Fibroblast of skin of right biceps (primary cell): ENCODE measurements around the gene CGA.
"Not testable (repeated sequence)": the region's sequence is repeated elsewhere in the genome, so short reads cannot be mapped to it uniquely, and the experiment has no call there.

ENCODE experiments used
- DNase-seq: peaks from one replicate; pipeline ENCODE4 v3.0.0-alpha.2; 2013

Gene CGA

DNA sequence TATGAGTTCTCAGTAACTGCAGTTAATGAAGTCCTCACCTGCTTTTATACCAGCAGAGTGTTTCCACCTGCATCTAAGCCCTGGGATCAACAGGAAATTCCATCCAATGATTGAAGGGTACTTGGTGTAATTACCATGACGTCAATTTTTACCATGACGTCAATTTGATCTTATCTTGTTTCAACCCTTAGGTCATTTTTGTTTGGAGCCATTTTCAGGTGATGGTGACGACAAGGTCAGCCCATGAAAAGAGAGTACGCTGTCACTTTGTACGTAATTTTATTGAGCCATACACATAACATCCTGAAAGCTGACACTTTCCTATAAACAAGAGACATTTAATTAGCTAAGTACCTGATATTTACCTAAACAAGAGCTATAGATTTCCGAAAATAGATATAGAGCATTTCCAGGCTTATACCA is at the start of gene CGA:
CGA (minus strand) TSS at position 20 of the 423 bp plus-strand sequence. CDS start 6,906 bp downstream, outside the sequence.
- DNase-seq: no peak

DNA sequence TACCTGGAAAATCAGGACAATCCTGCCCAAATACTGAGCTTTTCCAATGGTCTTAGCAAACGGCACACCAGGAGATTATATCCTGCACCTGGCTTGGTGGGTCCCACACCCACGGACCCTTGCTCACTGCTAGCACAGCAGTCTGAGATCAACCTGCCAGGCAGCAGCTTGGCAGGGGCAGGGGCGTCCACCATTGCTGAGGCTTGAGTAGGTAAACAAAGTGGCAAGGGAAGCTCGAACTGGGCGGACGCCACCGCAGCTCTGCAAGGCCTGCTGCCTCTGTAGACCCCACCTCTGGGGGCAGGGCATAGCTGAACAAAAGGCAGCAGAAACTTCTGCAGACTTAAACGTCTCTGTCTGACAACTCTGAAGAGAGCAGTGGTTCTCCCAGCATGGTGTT is 45.0 kb upstream of the CGA start:
- DNase-seq: not testable (repeated sequence)

DNA sequence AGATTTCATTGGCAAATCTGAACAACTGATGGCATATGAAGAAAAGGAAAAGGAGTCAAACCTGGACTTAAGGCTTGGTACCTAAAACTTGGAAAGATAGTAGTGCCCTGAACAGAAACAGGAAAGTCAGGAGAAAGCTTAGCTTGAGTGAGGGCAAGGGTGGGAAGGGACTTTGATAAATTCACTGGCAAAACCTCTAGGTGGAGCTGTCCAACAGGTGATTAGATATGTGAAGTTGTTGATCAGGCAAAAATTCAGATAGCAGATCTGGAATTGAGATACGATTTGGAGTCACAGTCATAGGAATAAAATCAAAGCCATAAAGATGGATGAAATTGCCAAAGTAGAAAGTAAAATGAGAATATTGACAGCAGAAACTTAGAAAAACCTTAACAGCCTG is 44.3 kb upstream of the CGA start:
- DNase-seq: peak; percentile 41

DNA sequence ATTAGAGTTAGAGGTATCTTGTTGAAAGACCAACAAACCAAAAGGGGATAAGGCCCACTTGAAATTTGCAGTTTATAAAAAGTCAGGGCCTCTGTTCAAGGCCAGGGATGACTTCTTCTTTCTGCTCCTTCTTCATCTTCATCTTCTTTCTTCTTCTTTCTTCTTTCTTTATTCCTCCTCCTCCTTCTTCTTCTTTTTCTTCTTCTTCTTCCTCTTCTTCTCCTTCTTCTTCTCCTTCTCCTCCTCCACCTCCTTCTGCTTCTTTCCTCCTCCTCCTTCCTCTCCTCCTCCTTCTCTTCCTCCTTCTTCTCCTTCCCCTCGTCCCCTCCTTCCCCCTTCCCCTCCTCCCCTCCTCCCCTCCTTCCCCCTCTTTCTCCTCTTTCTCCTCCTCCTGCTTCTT is 42.1 kb upstream of the CGA start:
- DNase-seq: no peak

DNA sequence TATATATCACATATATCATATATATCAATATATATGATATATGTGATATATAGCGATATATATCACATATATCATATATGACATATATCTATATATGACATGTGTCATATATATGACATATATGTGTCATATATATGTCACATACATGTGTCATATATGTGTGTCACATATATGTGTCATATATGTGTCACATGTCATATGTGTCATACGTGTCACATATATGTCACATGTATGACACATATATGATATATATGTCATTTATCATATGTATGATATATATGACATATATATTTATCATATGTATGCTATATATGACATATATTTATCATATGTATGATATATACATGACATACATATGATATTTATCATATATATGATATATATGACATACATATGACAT is 32.8 kb upstream of the CGA start:
- DNase-seq: no peak

DNA sequence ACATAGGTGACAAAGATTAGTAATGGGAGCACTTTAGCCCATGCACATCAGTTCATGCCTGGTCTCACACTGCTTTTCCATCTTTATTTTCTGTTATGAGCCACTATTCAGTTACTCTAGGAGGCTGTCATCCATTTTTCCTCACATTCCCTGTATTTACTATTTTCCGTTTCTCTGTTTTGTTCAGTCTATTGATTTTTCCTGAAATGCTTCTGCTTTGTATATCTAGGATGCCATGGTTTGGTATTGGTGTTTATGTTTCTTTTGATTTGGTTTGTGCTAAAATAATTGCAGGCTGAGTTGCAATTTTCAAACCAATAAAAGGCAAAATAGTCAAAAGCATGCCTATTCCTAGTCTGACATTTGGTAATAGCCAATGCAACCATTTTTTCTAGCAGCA is 31.6 kb upstream of the CGA start:
- no peak for DNase-seq

DNA sequence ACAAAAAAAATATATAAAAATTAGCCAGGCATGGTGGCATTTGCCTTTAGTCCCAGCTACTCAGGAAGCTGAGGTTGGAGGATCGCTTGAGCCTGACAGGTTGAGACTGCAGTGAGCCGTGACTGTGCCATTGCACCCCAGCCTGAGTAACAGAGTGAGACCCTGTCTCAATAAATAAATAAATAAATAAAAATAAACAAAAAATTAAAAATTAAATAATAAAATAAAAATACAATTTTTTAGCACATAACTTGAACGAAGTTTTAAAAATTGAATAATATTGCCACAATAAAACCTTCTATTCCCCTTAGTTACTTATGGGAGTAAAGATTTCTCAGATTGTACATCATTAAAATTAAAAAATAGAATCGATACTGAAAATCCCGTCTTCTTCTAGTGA is 29.2 kb upstream of the CGA start:
- DNase-seq: no peak

DNA sequence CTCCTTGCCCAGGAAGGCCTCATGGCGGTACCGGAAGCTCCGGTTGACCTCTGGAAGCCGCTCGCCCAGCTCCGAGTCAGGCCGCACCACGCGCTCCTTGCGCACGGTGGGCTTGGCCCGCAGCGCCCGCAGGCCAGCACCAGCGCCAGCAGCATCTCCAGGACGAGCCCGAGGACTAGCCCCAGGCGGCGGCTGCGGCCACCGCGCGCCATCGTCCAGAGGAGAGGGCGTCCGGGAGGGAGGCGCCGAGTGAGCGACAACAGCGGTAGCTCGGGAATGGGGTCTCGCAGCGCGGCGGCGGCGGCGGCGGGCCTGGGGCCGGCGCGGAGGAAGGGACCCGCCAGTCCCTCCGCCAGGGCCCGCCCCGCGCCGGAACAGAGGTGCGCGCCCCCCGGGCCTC is 27.6 kb upstream of the CGA start:
- no peak for DNase-seq

DNA sequence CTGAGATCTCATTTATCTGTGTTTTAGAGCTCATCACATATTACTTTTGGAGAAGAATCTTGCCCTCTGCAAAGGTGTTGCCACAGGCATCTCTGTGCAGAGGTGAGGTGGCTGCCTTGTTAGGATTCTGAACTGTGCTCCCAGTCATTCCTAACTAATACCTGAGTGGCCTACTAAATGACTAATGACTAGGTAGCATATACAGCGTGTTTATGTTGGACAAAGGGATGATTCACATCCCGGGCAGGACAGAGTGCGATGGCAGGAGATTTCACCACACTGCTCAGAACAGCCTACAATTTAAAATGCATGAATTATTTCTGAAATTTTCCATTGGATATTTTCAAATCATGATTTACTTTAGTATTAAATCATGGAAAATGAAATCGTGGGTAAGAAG is 23.1 kb upstream of the CGA start:
- DNase-seq: no peak

DNA sequence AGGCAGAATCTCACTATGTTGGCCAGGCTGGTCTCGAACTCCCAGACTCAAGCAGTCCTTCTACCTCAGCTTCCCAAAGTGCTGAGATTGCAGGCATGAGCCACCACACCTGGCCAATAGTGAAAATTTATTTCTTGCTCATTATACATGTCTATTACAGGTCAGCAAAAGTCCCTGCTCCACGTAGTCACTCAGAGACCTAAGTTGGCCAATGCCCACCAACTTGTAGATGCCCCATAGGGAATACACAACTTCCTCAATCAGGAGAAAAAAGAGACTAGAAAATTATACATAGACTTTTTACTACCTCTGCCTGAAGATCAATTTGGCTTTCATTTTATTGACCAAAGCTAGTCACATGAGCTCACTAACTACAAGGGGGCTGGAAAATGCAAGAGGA is 22.0 kb upstream of the CGA start:
- DNase-seq: no peak

DNA sequence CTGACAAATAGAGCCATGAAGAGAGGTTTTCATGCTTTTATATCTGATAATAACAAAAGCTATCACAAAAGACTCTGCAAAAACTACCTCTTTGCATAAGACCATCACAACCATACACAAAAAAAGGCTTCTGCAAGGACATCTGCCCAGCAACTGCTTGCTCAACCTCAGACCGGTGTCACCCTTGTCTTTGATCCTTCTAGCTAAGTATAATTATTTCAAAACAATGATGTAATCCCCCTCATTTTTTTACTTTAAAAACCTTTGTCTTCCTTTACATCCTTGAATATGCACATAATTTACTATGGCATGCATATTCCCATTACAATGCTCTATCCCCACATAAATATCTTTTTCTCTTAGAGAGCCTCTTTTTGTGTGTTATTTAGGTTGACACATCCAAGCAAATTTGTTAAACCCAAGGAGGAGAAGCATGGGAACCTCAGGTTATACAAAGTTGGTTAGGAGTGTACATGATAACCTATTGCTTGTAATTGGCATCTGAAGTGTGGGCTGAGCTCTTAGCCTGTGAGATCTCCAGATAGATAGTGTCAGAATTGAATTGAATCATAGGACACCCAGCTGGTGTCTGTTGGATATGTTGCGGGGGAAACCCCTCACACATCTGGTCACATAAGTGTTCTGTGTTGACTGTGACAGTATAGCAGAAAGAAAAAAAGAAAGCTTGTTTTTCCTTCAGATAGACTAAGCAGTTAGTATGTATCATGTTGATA is 20.7 kb upstream of the CGA start:
- no peak for DNase-seq

DNA sequence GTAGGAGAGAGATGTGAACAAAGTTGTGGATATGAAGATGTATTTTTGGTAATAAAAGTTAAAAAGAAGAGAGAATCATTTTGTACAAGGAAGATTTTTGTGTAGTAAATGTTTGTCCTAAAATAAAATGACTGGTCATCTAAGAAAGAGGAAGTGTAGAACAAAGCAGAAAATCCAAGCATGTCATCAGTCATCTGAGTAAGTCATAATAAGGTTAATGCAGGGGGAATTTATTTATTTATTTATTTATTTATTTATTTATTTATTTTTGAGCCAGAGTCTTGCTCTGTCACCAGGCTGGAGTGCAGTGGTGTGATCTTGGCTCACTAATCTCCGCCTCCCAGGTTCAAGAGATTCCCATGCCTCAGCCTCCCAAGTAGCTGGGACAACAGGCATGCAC is 15.7 kb upstream of the CGA start:
- no peak for DNase-seq

DNA sequence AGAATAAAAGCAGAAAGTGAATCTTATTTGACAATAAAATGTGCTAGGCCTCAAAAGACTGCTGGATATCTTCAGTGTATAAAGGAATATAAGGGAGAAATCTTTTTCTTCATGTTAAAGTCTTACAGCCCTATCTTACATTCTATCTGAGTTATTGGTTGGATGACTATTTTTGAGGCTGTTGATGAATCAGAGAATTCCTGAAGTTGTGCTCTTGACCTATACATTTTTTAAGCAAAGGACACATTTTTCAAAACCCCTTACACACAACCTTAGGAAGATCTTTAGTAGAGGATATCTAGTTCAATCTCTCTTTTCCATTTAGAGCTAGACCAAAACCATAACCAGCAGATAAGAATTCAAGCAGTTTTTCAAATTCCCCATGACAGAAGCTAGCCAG is 10.9 kb upstream of the CGA start:
- peak; percentile 62 for DNase-seq

DNA sequence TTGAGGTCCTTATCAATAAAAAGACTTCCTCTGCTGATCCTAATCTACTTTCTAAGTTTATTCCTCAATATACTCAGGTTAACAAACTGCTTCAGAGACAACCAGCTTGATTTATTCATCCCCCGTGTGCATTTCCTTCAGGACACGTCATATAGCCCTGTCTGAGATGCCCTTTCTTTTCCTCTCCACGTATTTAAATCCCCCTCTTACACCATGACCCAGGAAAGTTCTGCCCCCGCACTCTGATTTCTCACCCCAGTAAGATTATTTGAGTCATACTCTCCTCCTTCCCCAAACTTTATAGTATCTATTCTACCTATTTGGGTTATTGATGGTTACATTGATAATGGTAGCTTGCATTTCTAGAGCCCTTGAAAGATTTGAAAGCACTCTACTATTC is 9.8 kb upstream of the CGA start:
- peak; percentile 3 for DNase-seq

DNA sequence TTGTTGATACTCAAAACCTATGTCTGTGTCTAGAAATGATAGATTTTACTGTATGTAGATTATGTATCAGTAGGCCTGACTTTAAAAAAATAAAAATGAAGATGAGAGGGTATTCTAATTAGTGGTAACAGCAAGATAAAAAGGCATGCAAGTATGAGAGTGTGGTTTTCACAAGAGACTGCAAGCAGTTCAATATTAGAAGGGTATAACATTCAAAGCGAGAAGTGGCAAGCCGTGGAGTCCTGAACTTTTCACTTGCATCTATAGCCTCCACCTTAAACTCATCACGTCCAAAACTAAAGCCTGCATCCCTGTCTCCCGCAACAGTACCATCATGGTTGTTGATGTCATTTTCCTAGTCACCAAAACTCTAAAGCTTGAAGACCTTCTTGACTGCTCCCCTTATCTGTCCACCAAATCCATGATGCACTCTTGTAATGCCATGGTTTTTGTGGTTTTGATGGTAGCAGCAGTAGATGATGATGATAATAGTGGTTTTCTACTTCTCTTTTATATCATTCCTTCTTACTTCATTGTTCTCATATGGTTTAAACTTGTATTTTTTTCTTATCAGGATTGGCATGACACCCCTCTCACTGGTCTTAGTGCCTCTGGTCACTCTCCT is 9.2 kb upstream of the CGA start:
- DNase-seq: no peak

DNA sequence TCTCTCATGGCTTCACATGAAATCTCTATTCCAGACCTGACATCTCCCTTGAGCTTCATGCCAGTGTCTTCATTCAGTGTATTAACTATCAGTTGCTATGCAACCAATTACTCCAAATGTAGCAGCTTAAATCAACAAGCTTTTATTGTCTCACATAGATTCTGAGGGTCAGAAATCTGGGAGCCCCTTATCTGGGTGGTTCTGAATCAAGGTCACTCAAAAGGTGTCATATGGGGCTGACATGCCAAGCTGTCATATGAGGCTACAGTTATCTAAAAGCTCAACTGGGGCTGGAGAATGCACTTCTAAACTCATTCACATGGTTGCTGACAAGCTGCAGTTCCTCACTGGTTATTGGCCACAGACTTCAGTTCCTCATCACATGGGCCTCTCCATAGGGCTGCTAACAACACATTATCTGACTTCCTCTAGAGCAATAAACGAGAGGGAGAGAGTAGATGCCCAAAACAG is 7.3 kb upstream of the CGA start:
- DNase-seq: no peak

DNA sequence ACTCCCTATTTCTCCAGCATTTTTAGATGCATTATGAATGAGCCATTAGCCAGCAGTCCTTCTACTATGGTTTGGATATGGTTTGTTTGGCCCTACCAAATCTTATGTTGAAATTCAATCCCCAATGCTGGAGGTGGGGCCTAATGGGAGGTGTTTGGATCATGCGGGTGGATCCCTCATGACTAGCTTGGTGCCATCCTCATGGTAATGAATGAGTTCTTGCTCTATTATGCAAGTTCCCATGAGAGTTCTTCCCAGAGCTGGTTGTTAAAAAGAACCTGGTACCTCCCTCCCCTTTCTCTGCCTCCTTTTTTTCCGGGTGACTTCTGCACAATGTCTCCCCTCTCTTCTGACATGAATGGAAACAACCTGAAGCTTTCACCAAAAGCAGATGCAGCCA is 6.2 kb upstream of the CGA start:
- DNase-seq: no peak

DNA sequence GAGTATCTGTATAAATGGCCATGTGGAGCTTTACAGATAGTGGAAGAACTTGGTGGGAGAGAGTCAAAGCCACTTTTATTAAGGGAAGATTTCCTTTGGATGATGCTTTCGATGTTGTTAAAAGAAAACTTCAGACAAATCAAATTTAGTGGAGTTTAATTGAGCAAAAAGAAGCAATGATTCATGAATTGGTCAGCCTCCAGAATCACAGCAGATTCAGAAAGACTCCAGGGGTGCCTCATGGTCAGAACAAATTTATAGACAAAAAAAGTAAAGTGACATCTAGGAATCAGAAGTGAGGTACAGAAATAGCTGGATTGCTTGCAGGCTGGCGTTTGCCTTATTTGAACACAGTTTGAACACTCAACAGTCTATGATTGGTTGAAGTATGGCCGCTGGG is 5.3 kb upstream of the CGA start:
- DNase-seq: no peak

DNA sequence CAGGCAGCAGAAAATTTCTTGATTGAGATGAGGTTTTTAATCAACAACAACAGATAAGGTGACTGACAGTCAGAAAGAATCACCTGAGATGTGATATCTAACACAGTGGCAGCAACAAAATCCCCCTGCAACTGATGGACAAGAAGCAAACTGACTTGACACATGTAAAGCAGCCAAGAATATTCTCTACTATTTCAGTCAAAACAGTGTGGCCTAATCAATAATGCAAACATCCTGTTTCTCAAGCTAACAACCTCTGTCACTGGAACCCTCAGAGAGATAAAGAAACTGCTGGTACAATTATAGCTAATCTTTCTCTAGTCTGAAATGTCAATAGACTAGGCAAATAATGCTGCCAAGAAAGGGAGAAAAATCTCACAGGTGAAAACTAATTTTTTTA is 4.6 kb upstream of the CGA start:
- no peak for DNase-seq

DNA sequence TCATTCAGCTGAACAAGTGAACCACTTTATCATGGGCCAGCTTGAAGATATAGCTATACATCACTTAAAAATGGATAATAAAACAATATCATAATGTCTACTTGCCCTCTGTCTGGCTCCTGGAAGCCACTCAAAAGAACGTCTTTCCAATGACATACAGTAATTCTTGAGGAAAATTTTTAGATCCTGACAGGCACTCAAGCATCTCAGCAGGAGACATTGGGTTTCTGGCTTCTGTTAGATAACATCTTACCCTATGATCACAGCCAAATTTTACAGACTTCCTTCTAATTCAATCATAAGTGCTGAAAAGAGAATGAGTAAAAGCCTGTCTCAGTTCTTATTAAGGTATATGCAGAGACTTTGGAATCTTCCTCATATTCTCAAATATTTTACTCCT is 330 bp downstream of the CGA start:
- peak; percentile 56 for DNase-seq

DNA sequence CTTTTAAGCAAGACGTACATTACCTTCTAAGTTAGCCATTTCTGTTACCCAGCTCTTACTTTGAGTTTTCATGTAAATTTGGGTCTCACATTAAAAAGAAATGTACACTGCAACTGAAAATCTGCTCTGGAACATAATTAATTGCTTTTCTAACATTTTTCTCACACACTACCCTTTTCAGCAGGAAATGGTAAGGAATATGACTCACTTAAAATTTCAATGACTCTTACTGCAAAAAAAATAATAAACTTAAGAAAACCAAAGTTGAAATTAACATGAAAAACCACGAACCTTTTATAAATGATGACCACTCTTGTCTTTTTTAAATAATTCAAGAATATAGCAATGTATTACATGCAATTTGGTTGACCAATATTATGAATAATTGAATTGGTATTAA is 1.3 kb downstream of the CGA start:
- peak; percentile 61 for DNase-seq

DNA sequence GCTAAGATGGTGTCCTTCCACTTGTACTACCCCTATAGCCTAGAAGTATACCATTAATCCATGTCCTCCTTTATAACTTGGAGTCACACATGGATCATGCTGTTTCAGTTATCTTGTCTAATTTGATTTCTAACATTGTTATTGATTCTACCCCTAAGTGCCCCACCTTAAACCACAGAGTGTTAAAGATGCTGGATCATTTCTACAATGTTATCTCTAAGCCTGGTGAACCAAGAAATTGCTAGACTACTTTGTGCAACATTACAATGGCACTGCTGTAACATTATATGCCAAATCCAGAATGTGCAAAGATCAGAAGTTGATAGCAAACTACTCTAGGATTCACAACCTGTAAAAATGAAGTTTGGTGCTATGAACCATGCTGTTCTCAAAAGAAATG is 1.7 kb downstream of the CGA start:
- DNase-seq: no peak

DNA sequence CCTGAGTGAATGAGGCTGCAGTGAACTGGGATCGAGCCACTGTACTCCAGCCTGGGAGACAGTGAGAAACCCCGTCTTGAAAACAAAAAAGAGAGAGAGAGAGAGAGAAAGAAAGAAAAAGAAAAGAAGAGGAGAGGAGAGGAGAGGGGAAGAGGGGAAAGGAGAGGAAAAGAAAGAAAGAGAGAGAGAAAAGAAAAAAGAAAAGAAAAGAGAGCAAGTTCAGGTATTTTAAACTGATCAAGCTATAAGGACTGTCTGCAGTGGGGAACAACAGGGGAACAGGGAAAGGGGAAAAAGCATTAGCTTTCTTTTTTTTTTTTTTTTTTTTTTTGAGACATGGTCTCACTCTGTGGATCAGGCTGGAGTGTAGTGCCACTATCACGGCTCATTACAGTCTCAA is 2.5 kb downstream of the CGA start:
- no peak for DNase-seq

DNA sequence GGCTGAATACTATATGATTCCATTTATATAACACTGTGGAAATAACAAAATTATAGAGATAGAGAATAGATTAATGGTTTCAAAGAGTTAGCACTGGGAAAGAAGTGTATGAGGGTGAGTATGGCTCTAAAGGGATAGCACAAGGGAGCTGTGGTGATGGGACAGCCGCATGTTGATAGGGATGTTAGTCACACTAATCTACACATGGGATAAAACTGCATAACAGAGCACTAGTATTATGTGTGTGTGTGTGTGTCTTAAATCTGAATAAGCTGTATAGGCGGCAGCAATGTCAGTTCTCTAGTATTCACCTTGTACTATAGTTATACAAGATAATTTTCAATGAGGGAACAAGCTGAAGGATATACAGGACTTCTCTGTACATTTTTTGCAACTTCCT is 5.8 kb downstream of the CGA start:
- DNase-seq: no peak

DNA sequence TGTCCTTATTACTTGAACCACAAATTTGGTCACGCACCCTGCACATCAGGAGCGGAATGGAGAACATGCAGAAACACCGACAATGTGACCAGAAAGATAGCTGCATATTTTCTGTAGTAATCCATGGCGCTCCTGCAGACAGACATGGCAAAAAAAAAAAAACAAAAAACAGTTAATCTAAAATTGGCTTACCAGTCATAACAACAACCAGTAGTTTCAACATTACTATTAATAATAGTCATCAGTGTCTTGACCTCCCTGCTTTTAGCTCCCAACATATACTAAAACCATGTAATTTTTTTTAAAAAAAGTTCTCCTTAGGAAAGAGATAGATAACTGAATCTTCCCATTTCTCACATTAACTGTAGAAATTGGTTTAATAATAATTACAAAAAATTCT is 6.8 kb downstream of the CGA start:
- DNase-seq: no peak
